Endodermal cell (in vitro differentiated cells): ENCODE measurements around the gene COL28A1. TPM values are rescaled to one million over a fixed set of nuclear protein-coding genes. Genes with fewer than 3 reads are reported as not detected.

Source experiments
- DNase-seq: peaks from one replicate; pipeline ENCODE4 v3.0.0-alpha.2; 2017
- H3K27ac ChIP-seq: 2 replicates; pipeline ENCODE4 v1.5.1; 2013; ENCODE audit warnings: mild to moderate bottlenecking, low read depth, low read length, moderate library complexity
- H3K27me3 ChIP-seq: 2 replicates; pipeline ENCODE4 v1.6.1; 2013; ENCODE audit warnings: mild to moderate bottlenecking, low read length, moderate library complexity; ENCODE audit not compliant: insufficient read depth, control insufficient read depth, poor library complexity, severe bottlenecking
- H3K36me3 ChIP-seq: 2 replicates; pipeline ENCODE4 v1.7.0; 2013; ENCODE audit warnings: mild to moderate bottlenecking, low read length, moderate library complexity; ENCODE audit not compliant: control insufficient read depth, insufficient read depth
- H3K4me1 ChIP-seq: one replicate; pipeline ENCODE4 v1.7.0; 2013; ENCODE audit warnings: low read length; ENCODE audit not compliant: control insufficient read depth, insufficient read depth
- H3K4me3 ChIP-seq: 2 replicates; pipeline ENCODE4 v1.5.1; 2013; ENCODE audit warnings: mild to moderate bottlenecking, low read length, moderate library complexity
- H3K9ac ChIP-seq: 2 replicates; pipeline ENCODE4 v1.6.1; 2013; ENCODE audit warnings: mild to moderate bottlenecking, low read length, moderate library complexity; ENCODE audit not compliant: poor library complexity, severe bottlenecking; ENCODE audit errors: extremely low read depth
- H3K9me3 ChIP-seq: 2 replicates; pipeline ENCODE4 v1.6.1; 2013; ENCODE audit warnings: mild to moderate bottlenecking, low read length, moderate library complexity; ENCODE audit not compliant: control insufficient read depth
- H3K27ac Mint-ChIP-seq: 2 replicates; pipeline ENCODE4 v1.8.0; 2020; ENCODE audit warnings: mixed read lengths
- H3K27me3 Mint-ChIP-seq: 2 replicates; pipeline ENCODE4 v1.8.0; 2021; ENCODE audit warnings: mild to moderate bottlenecking, mixed read lengths; ENCODE audit not compliant: insufficient read depth
- H3K36me3 Mint-ChIP-seq: 2 replicates; pipeline ENCODE4 v1.8.0; 2020; ENCODE audit warnings: low read depth, mixed read lengths
- H3K4me1 Mint-ChIP-seq: 2 replicates; pipeline ENCODE4 v1.8.0; 2020; ENCODE audit warnings: mixed read lengths
- H3K4me3 Mint-ChIP-seq: 2 replicates; pipeline ENCODE4 v1.8.0; 2020; ENCODE audit warnings: mild to moderate bottlenecking, moderate library complexity, mixed read lengths
- H3K9me3 Mint-ChIP-seq: 2 replicates; pipeline ENCODE4 v1.8.0; 2020; ENCODE audit warnings: mild to moderate bottlenecking, mixed read lengths
- WGBS, 2 experiments: methylation state at CpG; one replicate each; pipeline versions ENCODE4 v1.1.5 to v1.1.7; 2013; ENCODE audit warnings: missing lambda C conversion rate in 2 of 2, mixed read lengths in 1 of 2; ENCODE audit not compliant: insufficient coverage in 1 of 2, insufficient read length in 1 of 2; 5-methylcytosine and 5-hydroxymethylcytosine counted together
- total RNA-seq, 2 donors: library from RNA; stranded (reverse); fragmentation: NEBNext Ultra II Directional in 1 of 2; extraction: Animal tissue kit (Norgen Biotek cat#: 25700) in 1 of 2; gene quantifications; 2 replicates in 1 of 2; 3 replicates in 1 of 2; pipeline ENCODE4 v1.2.1, GENCODE V29; 2021
- TF ChIP-seq, protein P1 (sequence below): fragments of 200-600 bp; sonication (generic); conservative IDR thresholded peaks from 2 replicates; pipeline ENCODE4 v1.5.0; 2021; ENCODE audit warnings: antibody characterized with exemption, mild to moderate bottlenecking

COL28A1 gene
- total RNA-seq, 2 donors from 2014 or later = 0.44 to 1.2 TPM

DNA sequence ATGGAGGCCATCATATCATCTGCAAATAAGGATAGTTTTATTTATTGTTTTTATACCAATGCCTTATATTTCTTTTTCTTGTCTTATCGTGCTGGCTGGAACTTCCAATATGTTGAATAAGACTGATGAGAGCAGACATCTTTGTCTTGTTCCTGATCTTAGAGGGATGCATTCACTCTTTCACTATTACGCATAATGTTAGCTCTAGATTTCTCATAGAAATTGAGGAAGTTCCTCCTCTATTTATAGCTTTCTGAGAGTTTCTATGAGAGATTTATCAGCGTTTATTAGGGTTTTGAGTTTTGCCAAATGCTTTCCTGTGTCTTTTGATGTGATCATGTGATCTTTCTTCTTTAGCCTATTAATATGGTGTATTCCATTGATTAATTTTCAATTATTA, 49.3 kb downstream of the COL28A1 start:
- Mint-ChIP-seq H3K27me3 (no peaks in the 10 kb centered on the region), H3K4me3 (no peak overlapping the region), H3K4me1 (no peaks in the 10 kb centered on the region), H3K9me3 (peaks cover 9% of the 10 kb centered on the region), H3K27ac (no peak overlapping the region), H3K36me3 (no peaks in the 10 kb centered on the region)
- Histone ChIP-seq H3K27ac (no peak overlapping the region), H3K27me3 (no peaks in the 10 kb centered on the region), H3K4me3 (no peak overlapping the region), H3K36me3 (no peaks in the 10 kb centered on the region), H3K9ac (no peak overlapping the region), H3K9me3 (peaks cover 17% of the 10 kb centered on the region), H3K4me1 (no peaks in the 10 kb centered on the region)
- TF ChIP-seq, protein P1, sequence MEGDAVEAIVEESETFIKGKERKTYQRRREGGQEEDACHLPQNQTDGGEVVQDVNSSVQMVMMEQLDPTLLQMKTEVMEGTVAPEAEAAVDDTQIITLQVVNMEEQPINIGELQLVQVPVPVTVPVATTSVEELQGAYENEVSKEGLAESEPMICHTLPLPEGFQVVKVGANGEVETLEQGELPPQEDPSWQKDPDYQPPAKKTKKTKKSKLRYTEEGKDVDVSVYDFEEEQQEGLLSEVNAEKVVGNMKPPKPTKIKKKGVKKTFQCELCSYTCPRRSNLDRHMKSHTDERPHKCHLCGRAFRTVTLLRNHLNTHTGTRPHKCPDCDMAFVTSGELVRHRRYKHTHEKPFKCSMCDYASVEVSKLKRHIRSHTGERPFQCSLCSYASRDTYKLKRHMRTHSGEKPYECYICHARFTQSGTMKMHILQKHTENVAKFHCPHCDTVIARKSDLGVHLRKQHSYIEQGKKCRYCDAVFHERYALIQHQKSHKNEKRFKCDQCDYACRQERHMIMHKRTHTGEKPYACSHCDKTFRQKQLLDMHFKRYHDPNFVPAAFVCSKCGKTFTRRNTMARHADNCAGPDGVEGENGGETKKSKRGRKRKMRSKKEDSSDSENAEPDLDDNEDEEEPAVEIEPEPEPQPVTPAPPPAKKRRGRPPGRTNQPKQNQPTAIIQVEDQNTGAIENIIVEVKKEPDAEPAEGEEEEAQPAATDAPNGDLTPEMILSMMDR = no peak
- WGBS, 2 experiments = 86 to 90% methylated on average over 1 to 3 of the region's 3 CpGs
- no peak for DNase-seq

DNA sequence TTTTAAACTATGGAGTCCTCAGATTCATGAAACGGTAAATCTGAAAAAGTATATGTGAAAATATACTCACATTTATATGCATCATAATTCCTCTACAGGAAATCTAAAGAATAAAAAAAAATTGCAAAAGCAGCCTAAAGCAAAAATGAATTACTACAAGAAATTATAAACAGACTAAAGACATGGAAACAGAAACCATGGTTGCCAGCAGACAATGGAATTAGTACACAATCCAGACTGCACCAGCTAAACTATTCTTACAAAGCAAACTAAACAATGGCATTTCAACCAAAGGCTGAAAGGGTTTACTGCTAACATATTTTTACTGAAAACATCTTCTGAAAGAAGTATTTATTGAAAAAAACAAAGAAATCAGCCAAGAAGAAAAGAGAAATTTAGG, 51.6 kb downstream of the COL28A1 start:
- TF ChIP-seq, protein P1 = no peak
- Mint-ChIP-seq H3K27ac (no peak overlapping the region), H3K36me3 (no peaks in the 10 kb centered on the region), H3K4me3 (no peak overlapping the region), H3K4me1 (no peaks in the 10 kb centered on the region), H3K27me3 (no peaks in the 10 kb centered on the region), H3K9me3 (peaks cover 9% of the 10 kb centered on the region)
- H3K36me3 ChIP-seq = no peaks in the 10 kb centered on the region
- H3K9me3 ChIP-seq = peaks cover 17% of the 10 kb centered on the region
- no peak overlapping the region for H3K9ac ChIP-seq
- no peak for DNase-seq
- no CpG with 5 or more reads among the region's 1 CpG for WGBS, 2 experiments
- H3K27ac ChIP-seq = no peak overlapping the region
- H3K4me3 ChIP-seq = no peak overlapping the region
- H3K4me1 ChIP-seq = no peaks in the 10 kb centered on the region
- no peaks in the 10 kb centered on the region for H3K27me3 ChIP-seq

DNA sequence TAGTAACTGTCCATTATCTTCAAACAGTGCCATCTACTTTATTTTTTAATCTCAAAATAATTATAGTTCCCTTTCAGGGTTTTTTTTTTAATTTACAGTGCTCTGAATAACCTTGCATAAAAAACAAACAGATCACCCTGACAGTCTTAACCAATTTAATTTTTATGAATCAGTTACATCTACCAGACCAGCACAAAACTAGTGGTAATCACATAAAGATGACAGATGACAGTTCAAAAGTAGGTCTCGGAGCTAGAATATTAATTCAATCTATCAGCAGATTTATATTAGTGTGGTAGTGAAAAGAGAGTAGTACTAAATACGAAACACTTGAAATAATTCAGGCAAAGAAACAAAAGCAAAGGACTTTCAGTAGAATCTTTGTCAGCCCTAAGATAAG, 53.9 kb downstream of the COL28A1 start:
- peaks cover 17% of the 10 kb centered on the region for H3K9me3 Mint-ChIP-seq
- no peak for DNase-seq
- no peak overlapping the region for H3K4me3 Mint-ChIP-seq
- 97 to 100% methylated on average over 1 to 2 of the region's 2 CpGs for WGBS, 2 experiments
- no peak overlapping the region for H3K27ac ChIP-seq
- no peak overlapping the region for H3K4me3 ChIP-seq
- no peaks in the 10 kb centered on the region for H3K36me3 Mint-ChIP-seq
- H3K9ac ChIP-seq = no peak overlapping the region
- peaks cover 10% of the 10 kb centered on the region for H3K9me3 ChIP-seq
- no peaks in the 10 kb centered on the region for H3K4me1 Mint-ChIP-seq
- no peak overlapping the region for H3K27ac Mint-ChIP-seq
- TF ChIP-seq, protein P1 = no peak
- no peaks in the 10 kb centered on the region for H3K36me3 ChIP-seq
- no peaks in the 10 kb centered on the region for H3K4me1 ChIP-seq
- H3K27me3 ChIP-seq = no peaks in the 10 kb centered on the region
- no peaks in the 10 kb centered on the region for H3K27me3 Mint-ChIP-seq
